Right lobe of liver (tissue), 6 donors: ENCODE data around the gene ZNF786. TPM values are rescaled to one million over a fixed set of nuclear protein-coding genes. Genes with fewer than 3 reads are reported as not detected.
"Not testable (repeated sequence)": the region's sequence is repeated elsewhere in the genome, so short reads cannot be mapped to it uniquely, and the experiment has no call there.

Experiments used
- ATAC-seq, 4 donors: fragments of 200-7000 bp; cut with Tn5 transposase; one replicate each; pipeline ENCODE4 v1.9.1; 2020; ENCODE audit warnings: mild to moderate bottlenecking in 4 of 4, moderate library complexity in 4 of 4
- DNase-seq, 3 donors: peaks; one replicate each; pipeline ENCODE4 v3.0.0-alpha.2; 2020
- H3K27ac ChIP-seq, 3 donors: fragments of 200-600 bp; one replicate each; pipeline ENCODE4 v1.8.0; 2022
- H3K27me3 ChIP-seq, 2 donors: fragments of 200-600 bp; one replicate each; pipeline ENCODE4 v1.8.0; 2022
- H3K36me3 ChIP-seq, 4 donors: fragments of 200-600 bp; sonication (generic) in 1 of 4; one replicate each; pipeline versions ENCODE4 v1.5.1 to v1.8.0; 2017 to 2022; ENCODE audit warnings: control low read depth in 1 of 4
- H3K4me1 ChIP-seq, 4 donors: fragments of 200-600 bp; sonication (generic) in 1 of 4; one replicate each; pipeline versions ENCODE4 v1.5.1 to v1.8.0; 2017 to 2022; ENCODE audit warnings: control low read depth in 1 of 4
- H3K4me3 ChIP-seq, 3 donors: fragments of 200-600 bp; one replicate each; pipeline ENCODE4 v1.8.0; 2022
- H3K9me3 ChIP-seq, 4 donors: fragments of 200-600 bp; sonication (generic) in 1 of 4; one replicate each; pipeline versions ENCODE4 v1.5.1 to v1.8.0; 2017 to 2022; ENCODE audit warnings: control low read depth in 1 of 4
- POLR2A ChIP-seq: fragments of 450-650 bp; IDR thresholded peaks from one replicate; pipeline ENCODE4 v1.6.1; 2017; ENCODE audit warnings: antibody characterized with exemption, mild to moderate bottlenecking
- WGBS: methylation state at CpG from one replicate; pipeline ENCODE4 v1.1.6; 2018; ENCODE audit warnings: low coverage, low lambda C conversion rate; ENCODE audit not compliant: insufficient coverage; ENCODE audit errors: missing lambda C conversion rate; 5-methylcytosine and 5-hydroxymethylcytosine counted together
- intact Hi-C, 2 donors: fragments of 100-400 bp; cut with DNase I; formaldehyde crosslinking; loops; one replicate each; pipeline versions ENCODE4 v1.11.2 to v1.14.1; 2022
- total RNA-seq, 6 experiments: library from RNA; depleted of rRNA in 2 of 6; stranded (reverse); fragments of >200 nt in 2 of 6; fragmentation: NEBNext Ultra II Directional in 3 of 6; extraction: Animal tissue kit (Norgen Biotek cat#: 25700) in 3 of 6; gene quantifications; one replicate each; pipeline versions ENCODE4 v1.1.0 to v1.2.4, GENCODE V29; 2016 to 2023
- TF ChIP-seq, protein P1 (sequence below), 4 donors: fragments of 200-600 bp in 3 of 4; fragments of 450-650 bp in 1 of 4; IDR thresholded peaks; one replicate each; pipeline versions ENCODE4 v1.5.1 to v1.8.0; 2016 to 2022; ENCODE audit warnings: antibody characterized with exemption in 4 of 4, mild to moderate bottlenecking in 2 of 4
- donor health status: DM: no; HTN: yes; CAD: no.
- donor health status: DM: no; HTN: no; CAD: no.
- donor health status: DM: no; HTN: no; CAD: no.
- donor health status: DM: no; HTN: yes; CAD: no.
- donor health status: DM: no; HTN: yes; CAD: no.

ZNF786 gene
- total RNA-seq, 6 experiments from 2014 or later: 2.0 to 2.7 (median 2.4) TPM

DNA sequence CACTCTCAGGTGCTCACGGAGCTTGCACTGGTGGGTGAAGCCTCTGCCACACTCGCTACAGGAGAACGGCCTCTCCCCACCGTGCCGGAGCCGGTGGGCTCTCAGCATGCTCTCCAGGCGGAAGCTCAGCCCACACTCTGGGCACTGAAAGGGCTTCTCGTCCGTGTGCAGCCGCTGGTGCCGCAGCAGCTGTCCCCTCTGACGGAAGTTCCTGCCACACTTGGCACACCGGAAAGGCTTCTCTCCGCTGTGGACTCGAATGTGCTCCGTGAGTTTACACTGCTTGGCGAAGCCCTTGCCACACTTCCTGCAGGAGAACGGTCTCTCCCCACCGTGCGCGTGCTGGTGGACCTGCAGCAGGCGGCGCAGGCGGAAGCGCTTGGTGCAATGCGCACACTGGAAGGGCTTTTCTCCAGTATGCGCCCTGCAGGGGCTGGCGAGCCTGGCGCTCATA lies 19.3 kb downstream of the ZNF786 start:
- WGBS: no CpG with 5 or more reads among the region's 29 CpGs

DNA sequence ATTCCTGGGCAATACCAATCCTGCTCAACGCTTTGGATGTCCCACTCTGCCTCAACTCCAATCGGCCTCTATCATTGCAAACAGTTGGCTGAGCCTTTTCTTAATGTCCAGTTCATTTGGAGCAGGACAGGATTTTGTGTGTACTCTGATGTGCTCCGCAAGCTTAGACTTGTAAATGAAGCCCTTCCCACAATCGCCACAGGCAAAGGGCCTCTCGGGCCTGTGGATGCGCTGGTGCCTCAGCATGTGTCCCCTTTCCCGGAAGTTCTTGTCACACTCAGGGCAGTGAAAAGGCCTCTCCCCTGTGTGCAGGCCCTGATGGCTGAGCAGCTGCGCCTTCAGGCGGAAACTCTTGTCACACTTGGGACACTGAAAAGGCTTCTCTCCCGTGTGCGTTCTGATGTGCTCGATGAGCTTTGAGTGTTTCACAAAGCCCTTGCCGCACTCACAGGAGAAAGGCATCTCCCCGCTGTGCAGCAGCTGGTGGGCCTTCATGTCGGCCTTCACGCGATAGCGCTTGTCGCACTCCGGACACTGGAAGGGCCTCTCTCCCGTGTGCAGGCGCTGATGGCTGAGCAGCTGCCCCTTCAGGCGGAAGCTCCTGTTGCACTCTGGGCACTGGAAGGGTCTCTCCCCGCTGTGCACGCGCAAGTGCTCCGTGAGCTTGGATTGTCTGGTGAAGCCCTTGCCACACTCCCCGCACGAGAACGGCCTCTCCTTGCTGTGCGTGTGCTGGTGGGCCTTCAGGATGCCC lies 20.0 kb downstream of the ZNF786 start:
- DNase-seq (no peak), ATAC-seq (no peak)
- intact Hi-C loops: no loop called here
- TF ChIP-seq POLR2A: no peak
- TF ChIP-seq, protein P1, sequence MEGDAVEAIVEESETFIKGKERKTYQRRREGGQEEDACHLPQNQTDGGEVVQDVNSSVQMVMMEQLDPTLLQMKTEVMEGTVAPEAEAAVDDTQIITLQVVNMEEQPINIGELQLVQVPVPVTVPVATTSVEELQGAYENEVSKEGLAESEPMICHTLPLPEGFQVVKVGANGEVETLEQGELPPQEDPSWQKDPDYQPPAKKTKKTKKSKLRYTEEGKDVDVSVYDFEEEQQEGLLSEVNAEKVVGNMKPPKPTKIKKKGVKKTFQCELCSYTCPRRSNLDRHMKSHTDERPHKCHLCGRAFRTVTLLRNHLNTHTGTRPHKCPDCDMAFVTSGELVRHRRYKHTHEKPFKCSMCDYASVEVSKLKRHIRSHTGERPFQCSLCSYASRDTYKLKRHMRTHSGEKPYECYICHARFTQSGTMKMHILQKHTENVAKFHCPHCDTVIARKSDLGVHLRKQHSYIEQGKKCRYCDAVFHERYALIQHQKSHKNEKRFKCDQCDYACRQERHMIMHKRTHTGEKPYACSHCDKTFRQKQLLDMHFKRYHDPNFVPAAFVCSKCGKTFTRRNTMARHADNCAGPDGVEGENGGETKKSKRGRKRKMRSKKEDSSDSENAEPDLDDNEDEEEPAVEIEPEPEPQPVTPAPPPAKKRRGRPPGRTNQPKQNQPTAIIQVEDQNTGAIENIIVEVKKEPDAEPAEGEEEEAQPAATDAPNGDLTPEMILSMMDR (IDR thresholded peaks at IDR 0.05): no peak
- no peaks in the 10 kb centered on the region for H3K4me1 ChIP-seq
- no peaks in the 10 kb centered on the region for H3K9me3 ChIP-seq
- H3K27me3 ChIP-seq: no peaks in the 10 kb centered on the region
- peaks cover 0 to 30% (median 6%) of the 10 kb centered on the region in 4 donors for H3K36me3 ChIP-seq
- no peak overlapping the region for H3K27ac ChIP-seq
- H3K4me3 ChIP-seq: no peak overlapping the region
- WGBS: 94% methylated on average over 11 of the region's 31 CpGs

More for the DNA sequence above, 19.3 kb downstream of the ZNF786 start:
- DNase-seq (no peak), ATAC-seq (peak in 1 of 4 donors; percentile 25)
- peaks cover 0 to 30% (median 6%) of the 10 kb centered on the region in 4 donors for H3K36me3 ChIP-seq
- no peaks in the 10 kb centered on the region for H3K4me1 ChIP-seq
- no peak for TF ChIP-seq POLR2A
- TF ChIP-seq, protein P1 (IDR thresholded peaks at IDR 0.05): no peak
- no peaks in the 10 kb centered on the region for H3K9me3 ChIP-seq
- H3K27ac ChIP-seq: no peak overlapping the region
- intact Hi-C loops: no loop called here
- no peaks in the 10 kb centered on the region for H3K27me3 ChIP-seq
- no peak overlapping the region for H3K4me3 ChIP-seq

DNA sequence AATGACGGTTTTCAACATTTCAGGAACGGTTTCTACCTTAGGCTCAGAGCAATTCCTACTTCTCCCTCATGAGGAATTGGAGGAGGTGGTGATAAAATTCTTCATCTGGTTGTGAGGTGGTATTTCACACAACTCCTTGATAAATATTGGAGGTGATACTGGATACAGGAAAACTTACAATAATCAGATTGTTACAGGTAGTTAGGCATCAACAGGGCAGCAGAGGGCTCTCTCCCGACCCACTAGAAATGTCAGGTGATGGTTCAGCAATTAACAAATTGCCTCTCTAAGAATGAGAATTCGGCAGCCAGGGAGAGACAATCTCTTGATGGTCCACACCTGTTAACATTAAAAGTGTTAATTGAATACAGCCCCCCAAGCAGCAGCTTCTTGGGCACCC lies 22.6 kb downstream of the ZNF786 start:
- Histone ChIP-seq H3K9me3 (no peaks in the 10 kb centered on the region), H3K36me3 (peaks cover 0 to 27% (median 6%) of the 10 kb centered on the region in 4 donors), H3K27me3 (no peaks in the 10 kb centered on the region), H3K4me1 (no peaks in the 10 kb centered on the region), H3K27ac (no peak overlapping the region), H3K4me3 (no peak overlapping the region)
- 65% methylated on average over 4 of the region's 4 CpGs for WGBS
- DNase-seq (no peak), ATAC-seq (no peak)
- no peak for TF ChIP-seq POLR2A
- TF ChIP-seq, protein P1 (IDR thresholded peaks at IDR 0.05): peak in 2 of 4 donors; percentile 15 to 24
- intact Hi-C loops: no loop called here

DNA sequence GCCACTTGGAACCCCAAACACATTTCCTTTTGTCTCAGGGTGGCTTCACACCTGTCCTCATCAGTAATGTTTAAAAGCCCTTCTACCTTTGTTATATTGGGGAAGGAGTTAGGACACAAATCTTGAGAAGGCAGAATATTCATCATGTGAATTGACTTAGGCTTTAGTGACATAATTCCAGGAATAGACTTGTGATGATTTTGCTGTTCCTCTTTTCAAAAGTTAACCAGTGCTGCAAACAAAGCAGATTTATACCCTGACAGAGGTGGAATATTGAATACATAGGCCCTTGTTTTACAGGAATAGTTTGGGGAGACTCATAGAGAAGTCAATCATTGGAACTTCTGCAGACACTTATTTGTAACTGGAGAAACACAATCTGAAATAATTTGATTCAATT lies 27.0 kb downstream of the ZNF786 start:
- intact Hi-C loops: no loop called here

DNA sequence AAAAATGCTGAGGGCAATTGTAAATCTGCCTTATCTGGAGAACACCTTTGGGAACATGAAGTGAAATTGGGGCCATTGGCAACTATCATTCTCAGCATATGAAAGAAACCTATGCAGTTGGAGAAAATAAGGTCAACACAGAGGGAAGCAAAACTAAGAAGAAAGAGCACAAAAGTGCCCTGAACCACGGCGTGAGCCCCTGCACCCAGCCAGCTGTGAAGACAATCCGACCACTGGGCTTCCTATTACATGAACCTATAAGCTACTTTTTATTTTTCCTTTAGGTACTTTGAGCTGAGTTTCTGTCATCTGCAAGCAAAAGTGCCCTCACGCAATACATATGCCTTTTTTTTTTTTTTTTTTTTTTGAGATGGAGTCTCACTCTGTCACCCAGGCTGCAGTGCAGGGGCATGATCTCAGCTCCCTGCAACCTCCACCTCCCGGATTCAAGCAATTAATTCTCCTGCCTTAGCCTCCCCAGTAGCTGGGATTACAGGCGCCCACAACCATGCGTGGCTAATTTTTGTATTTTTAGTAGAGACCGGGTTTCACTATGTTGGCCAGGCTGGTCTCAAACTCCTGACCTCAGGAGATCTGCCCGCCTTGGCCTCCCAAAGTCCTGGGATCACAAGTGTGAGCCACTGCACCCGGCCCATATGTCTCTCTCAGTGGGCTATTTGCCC lies 28.2 kb downstream of the ZNF786 start:
- H3K36me3 ChIP-seq, H3K27me3 ChIP-seq, DNase-seq, H3K4me3 ChIP-seq, H3K27ac ChIP-seq, H3K4me1 ChIP-seq, ATAC-seq, H3K9me3 ChIP-seq, intact Hi-C loops: not testable (repeated sequence)
- WGBS: 92% methylated on average over 8 of the region's 10 CpGs

More for the DNA sequence above, 27.0 kb downstream of the ZNF786 start:
- Histone ChIP-seq H3K27ac (no peak overlapping the region), H3K4me3 (no peak overlapping the region), H3K36me3 (no peaks in the 10 kb centered on the region), H3K9me3 (no peaks in the 10 kb centered on the region), H3K4me1 (no peaks in the 10 kb centered on the region), H3K27me3 (no peaks in the 10 kb centered on the region)
- DNase-seq (no peak), ATAC-seq (no peak)
- TF ChIP-seq, protein P1 (IDR thresholded peaks at IDR 0.05): no peak
- no peak for TF ChIP-seq POLR2A
